DMS53 treated with DMSO at 0.1 percent for 48 hours (cell line): Measurements from ENCODE around the gene DYSF.
A peak's percentile ranks its signal among the peaks of the same experiment; 100 is the strongest.

Experiments
- DNase-seq: peaks from one replicate; lab custom pipeline; 2025; ENCODE audit not compliant: unreplicated experiment; lab: John Stamatoyannopoulos, UW

DYSF gene

DNA sequence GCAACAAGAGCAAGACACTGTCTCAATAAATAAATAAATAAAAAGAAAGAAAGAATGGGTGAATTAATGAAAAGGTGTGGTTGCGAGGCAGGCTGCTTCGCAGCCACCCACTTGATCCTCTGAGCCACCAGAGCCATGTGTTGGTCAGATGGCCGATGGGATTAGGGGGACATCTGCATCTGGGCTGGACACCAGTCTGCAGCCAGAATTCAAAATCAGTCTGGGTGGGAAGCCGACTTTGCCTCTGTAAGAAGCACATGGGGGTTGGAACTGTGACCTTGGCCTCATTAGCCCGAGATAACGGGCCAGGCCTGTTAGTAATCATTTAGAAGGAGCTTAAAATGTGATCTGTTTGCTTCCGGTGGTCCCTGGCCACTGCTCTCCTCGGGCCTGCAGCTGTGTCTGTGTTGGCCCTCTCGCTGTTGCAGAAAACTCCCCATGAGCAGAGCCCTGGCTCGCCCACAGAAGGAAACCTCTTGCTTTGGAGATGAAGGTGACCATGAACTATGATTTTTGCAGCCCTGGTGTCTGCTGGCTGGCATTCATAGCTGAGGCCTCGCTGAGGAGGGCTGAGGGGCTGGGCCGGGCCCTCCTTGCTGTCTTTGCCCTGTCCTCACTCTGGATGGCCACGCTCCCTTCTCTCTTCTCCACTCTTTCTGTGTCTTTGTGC lies 94.4 kb downstream of the DYSF start:
- no peak for DNase-seq

DNA sequence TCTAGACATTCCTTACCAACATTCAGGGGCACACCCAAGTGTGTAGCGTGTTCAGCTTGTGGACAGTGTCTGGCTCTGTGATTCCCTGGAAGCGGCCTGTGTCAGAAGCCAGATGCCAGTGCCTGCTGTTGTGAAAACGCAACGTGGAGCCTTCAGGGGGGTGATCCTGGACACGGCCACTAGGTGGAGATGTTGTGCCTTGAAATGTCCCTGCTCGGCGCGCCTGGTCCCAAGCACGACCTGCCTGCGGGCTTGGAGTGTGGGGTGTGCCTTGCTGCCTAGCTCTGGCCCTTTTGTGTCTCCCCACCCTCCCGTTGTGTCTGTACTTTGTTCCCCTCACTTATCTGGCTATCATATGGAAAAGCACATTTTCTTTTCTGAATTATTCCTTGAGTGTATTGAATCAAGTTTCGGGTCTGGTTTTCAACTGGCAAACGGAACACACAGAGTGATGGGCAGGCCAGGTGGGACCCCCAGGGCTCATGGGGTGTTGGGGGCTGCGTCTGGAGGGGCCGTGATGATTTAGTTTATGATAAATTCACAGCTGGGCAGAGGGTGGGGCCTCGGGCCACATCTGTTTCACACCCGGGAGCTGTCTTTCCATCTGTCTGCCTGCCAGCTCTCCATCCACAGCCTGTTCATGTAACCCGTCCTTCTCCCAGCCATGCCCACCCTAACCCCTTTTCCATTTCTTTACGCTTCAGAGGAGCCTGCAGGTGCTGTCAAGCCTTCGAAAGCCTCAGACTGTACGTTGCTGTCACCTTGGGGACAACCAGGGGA lies 95.5 kb downstream of the DYSF start:
- DNase-seq, result peak; percentile 8

DNA sequence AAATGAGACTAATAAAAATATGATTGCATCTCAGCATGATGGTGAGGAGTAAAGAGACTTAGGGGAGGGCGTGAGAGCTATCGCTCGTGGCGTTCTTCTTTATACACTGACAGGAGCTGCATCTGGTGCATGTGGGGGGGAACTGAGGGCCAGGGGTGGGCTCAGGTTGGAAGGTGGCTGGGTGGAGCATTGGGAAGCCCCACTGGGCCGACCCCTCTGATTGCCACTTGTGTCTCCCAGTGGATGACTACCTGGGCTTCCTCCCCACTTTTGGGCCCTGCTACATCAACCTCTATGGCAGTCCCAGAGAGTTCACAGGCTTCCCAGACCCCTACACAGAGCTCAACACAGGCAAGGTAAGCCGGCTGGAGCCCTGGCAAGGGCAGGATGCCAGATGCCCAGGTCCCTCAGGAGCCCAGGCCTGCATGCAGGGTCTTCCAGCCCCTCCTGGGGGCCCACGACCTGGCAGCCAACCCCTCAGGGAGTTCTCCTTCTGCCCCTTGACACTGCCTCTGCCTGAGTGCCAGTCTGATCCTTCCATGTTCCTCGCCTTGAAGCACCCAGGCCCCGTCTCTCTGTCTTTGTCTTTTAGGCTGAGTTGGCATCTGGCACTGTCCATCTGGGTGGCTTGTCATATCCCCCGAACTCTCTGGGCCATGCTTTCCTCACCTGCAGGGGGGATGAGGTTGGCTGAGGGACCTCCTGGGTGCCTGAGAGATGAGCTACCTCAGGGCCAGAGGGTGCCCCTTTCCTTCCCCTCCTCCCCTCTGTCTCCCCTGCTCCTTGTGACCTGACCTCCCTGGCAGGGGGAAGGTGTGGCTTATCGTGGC lies 97.7 kb downstream of the DYSF start:
- DNase-seq, result no peak

DNA sequence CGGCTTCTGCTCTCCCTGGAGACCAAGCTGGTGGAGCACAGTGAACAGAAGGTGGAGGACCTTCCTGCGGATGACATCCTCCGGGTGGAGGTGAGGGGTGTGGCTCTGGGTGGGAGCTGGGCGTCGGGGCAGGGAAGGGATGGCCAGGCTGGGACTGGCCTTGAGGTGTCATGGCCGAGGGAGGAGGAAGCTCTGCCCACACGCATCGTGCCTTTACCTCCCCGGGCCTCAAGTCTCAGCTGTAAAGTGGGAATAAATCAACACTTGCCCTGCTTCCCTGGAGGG lies 98.2 kb downstream of the DYSF start:
- DNase-seq, result no peak

DNA sequence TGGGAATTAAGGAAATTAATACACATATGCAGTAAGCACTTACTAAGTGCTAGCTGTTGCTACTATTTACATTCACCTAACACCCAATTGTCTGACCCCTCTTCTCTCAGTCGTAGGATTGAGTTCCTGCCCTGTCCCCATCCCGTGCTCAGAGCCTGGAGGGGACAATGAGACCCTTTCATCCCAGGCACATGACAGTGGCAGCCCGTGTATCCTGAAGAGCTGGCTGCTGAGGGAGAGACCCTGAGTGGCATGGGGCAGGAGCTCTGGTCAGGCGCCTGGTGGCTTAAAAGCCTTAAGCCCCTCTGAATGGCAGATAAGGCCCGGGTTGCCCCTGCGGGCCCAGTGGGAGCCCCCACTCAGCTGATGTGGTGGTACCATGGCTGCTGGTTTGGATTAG lies 99.0 kb downstream of the DYSF start:
- DNase-seq, result no peak

DNA sequence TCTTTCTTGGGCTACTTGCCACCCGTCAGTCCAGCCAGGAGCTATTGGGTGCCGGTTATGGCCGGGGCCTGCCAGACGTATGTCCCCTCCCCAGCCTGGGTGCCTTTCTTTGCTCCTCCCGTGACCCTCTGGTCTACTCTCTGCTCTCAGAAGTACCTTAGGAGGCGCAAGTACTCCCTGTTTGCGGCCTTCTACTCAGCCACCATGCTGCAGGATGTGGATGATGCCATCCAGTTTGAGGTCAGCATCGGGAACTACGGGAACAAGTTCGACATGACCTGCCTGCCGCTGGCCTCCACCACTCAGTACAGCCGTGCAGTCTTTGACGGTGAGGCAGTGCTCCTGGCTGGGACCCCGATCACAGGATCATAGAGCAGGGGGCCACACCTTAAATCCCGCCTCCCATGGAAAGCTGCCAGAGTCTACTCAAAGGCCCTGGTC lies 99.5 kb downstream of the DYSF start:
- DNase-seq, result no peak

DNA sequence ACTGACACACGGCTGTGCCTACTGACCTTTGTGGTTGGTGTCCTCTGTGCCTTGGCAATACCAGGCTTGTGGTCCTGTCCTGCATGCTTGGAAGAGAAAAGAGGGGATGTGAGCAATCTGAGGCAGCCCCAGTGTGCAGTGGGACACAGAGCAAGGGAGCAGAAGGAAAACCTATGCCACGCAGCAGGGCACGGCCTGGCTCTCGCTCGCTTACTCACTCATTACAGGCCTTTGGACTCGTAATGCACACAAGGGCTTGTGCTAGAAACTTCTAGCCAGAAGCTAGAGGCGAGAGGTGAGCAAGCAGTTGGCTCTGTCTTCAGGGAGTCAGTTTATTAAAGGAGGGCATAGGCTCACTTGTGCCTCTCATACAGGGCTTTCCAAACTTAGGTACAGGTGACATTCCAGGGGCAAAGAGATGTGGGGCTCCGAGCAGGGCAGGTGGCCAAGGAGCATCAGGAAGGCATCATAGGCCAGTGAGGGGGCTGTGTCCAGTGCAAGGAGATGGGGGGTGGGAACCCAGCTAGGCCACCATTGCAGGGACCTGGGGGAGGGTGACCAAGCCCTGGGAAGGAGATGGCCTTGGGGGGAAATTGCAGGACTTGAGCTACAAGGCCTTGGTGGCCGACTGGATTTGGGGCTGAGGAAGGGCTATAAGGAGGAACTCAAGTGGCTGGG lies 100.8 kb downstream of the DYSF start:
- DNase-seq, result no peak

DNA sequence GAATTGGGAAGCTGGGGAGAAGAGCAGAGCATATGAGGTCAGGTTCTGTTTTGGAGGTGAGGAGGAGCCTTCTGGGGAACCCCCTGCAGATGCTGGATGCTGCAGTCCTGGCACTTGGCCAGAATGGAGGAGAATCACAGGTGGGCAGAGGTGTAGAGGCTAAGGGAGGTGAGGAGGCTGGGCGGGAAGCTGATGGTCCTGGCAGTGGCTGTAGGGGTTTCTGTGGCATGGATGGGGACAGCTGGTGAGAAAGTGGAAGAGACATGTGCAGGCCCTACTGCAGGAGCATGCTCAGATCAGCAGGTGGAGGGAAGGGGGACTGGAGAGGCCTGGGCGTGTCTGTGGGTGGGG lies 101.3 kb downstream of the DYSF start:
- DNase-seq, result no peak

DNA sequence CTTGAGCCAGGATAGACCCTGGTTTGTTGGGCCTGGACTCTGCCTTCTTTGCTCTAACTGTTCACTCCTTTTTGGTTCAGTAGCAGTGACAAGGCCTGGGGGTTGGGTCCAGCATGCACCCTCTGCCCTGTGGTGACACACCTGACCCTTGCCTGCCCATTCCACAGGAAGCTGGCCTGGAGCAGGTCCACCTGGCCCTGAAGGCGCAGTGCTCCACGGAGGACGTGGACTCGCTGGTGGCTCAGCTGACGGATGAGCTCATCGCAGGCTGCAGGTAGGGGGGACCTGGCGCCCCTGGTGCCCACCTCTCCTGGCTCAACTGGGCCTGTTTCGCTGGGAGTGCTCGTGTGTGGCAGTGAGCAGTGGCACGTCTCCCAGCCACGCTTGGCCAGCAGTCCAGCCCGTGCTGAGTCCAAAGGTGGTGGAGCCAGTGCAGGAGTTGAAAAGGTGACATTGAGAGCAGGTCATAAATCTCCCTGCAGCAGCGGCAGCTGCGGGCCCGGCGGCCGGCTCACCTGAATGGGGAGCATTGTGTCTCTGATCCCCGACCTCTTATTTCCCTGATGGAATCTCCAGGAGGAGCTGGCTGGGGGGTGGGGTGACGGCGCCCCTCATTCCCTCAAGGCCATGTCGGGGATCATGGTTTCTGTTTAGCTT lies 102.6 kb downstream of the DYSF start:
- DNase-seq, result no peak

DNA sequence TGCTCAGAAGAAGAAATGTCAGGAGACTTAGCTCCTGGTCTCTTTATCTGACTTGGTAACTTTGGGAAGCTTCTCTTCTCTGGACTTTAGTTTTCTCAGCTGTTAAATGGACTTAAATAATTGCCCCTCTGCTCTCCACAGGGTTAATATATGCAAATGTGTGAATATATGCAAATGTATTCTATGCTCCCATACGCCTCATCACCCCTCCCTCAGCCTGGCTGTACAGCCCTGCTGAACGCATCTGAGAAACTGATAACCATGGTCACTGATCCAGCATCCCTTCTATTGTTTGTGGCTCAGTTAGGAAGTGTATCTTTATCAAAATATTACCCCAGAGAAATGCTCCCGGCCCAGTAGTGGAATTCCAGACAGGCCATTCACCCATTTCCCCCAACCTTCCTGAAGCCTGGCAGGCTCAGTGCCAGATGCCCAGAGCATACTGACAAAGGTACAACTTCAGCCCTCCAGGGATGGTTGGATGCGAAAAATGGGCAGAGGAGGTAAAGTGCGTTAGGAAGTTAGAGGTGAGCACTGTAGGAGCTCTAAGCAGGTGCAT lies 103.4 kb downstream of the DYSF start:
- no peak for DNase-seq

DNA sequence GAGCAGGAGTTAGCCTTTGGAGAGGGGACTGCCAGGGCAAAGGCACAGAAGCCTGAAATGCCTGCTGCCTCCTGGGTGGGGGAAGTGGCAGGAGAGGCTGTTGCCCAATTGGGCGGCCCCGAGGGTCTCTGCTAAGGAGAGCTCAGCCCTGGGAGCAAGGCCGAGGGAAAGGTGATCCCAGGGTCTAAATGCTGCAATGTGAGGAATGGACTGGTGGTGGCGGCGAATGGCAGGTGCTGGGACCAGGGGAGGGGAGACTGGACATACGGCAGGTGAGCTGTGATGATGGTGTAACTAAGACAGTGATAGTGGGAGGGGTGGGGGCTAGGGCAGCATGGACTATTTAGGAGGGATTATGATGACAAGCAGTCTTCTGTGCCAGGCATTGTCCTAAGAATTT lies 104.0 kb downstream of the DYSF start:
- no peak for DNase-seq

DNA sequence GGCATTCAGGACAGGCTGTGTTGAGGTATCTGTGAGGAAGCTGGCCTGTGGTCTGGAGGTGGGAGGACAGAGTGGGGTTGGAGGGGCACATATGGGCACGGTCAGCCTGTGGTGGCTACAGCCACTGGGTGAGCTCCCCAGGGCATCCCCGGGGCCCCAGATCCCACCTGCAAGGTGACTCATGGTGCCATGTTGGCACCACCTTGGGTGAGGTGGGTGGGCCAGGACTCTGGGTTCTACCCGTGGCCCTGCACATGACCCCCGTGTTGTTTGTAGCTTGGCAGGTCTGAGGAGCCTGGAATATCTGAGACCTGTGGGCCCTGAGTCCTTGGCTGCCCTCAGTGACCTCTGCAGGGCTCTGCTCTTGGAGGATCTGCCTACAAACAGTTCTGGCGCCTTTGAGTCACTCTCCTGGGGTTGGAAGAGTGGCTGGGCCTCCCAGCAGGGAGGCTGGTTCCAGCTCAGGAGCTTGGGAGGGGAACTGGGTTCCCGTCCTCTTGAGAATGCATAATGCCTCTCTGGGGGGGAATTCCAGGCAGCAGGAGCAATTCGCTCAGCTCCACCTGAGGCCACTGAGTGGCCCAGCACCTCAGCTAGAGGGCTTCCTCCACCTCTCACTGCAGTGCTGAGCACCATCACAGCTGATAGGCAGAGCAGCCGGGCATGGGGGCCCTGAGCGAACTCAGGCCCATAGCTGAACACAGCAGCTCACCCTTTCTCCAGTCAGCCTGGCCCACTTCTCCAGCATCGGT lies 105.1 kb downstream of the DYSF start:
- no peak for DNase-seq

DNA sequence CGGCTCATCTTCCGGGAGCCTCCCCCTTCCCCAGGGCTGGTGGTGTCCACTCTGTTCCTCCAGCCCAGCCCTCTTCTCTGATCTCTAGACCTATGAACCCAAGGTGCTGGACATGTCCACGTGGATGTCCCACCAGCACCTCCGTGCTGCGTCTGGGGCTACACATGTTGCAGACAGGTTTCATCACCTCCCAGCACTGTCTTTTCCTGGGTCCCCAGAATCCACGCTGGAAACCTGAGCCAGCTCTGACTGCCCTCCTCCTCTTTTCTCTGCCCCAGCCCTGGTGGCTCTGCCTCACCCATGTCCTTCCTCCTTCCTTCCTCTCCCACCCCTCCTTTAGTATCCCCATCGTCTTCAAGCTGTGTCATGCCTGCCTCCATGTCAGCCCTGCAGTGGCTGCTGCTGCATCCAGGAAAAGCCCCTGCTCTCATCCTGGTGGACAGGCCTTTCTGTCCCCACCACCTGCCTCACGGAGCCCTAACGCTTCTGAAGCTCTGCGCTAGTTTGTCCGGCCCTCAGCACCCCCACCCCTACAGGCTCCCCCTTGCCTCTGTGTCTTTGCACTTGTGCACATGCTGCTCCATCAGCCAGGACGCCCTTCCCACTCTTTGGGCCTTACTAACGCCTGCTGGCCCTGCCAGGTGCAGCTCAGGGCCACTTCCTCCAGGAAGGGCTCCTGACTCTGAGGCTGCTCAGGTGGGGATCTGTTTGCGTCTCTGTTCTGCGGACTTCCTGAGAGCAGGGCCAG lies 105.9 kb downstream of the DYSF start:
- DNase-seq, result no peak

DNA sequence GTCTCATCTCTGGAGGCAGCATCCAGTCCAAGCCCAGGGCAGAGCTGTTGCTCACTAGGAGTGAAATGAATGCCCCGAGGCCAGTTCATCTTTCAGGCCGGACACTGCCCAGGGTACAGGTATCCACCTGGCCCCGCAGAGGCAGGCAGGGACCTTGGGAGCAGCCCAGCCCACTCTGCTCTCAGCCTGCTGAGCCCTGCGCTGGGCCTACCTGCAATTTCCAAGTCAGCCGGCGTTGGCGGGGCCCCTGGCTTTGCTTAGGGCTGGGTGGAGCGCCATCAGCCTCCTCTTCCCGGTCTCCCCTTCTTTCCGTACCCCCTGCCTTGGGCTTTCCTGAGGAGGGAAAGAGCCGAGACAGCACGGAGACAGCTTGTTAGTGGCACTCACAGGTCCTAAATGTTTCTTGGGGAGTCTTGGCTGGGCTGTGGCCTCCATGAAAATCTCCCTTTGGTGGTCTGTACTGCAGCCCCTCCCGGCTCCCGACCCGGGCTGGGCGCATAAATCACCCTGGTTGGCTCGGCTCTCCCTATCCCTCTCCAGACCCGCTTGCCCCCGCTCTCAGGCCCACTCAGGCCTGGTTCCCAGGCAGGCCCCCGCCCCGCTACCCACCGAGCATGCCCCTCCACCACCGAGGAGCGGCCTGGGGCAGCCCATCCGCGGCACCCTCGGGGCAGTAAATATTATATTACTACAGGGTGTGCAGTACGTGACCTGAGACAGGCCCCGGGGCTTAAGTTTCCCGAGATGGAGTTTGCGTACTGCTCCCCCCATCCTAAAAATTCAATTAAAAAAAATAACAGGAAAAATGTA lies 106.7 kb downstream of the DYSF start:
- DNase-seq, result no peak

DNA sequence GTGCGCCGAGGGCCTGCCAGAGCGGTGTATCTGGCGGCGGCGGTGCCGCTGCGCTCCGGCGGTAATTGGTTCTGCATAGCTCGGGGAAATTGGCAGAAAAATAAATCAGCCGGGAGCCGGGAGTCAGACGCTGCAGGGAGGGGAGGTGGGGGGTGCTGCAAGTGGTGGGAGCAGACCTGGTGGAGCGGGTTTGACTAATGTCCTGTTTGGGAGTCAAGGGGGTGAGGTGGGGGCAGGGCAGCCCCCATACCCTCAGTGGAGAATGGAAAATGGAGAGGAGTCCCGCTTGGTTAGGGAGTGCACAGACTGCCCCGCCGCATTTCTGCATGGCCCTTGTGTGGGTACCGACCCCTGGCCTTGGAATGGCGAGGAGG lies 107.3 kb downstream of the DYSF start:
- DNase-seq, result no peak

DNA sequence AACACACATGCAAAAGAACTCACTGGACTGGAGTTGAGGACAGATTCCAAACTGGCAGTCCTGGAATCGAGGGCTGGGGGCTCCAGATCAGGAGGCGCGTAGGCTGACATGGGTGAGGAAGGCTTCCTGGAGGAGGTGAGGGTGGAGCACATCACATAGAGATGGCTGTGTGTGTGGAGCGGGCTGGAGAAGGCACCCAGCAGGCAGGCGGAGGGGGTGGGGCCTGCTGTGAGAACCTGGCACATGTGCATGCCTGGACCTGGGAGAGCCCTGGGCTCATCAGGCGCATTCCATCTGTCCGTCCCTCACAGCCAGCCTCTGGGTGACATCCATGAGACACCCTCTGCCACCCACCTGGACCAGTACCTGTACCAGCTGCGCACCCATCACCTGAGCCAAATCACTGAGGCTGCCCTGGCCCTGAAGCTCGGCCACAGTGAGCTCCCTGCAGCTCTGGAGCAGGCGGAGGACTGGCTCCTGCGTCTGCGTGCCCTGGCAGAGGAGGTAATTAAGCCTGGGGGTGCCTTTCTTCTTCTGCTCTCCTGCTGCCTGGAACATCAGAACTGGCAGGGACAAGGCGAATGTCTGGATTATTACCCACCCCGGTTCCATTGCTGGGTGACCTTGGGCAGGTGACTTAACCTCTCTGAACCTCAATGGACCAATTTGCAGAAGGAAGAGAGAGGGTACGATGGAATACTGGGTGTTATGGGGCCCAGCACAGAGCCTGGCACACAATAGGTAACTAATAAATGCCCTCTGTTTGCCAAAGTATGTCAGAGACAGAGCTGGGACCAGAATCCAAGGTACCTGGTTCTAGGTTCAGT lies 108.3 kb downstream of the DYSF start:
- no peak for DNase-seq

DNA sequence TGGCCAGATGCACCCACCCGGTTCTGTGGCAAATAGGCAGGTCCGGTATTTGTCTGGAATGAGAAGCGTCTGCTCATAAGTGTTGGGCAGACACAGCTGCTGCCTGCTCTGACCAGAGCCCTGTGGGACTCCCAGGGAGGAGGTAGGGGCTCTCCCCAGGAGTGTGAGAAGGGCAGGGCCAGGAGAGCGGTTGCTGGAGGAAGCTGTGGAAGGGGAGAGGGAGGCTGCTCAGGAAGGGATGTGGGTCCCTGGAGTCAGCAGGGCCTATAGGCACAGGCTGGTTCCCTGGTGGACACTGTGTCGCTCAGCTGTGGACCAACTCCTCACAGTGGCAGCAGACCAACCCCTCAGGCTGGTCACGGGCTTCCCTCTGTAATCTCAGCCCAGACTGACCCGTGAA lies 109.2 kb downstream of the DYSF start:
- DNase-seq, result no peak

DNA sequence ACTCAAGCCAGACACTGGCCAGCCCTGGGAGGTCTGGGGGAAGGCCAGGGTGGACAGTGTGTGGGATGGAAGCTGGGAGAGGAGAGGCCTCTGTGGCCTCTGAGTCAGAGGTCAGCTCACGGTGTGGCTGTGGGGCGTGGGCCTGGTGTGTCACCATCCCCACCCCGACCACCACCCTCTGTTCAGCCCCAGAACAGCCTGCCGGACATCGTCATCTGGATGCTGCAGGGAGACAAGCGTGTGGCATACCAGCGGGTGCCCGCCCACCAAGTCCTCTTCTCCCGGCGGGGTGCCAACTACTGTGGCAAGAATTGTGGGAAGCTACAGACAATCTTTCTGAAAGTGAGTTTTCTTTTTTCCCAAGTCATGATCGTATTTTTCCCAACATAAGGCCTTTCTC lies 110.5 kb downstream of the DYSF start:
- DNase-seq, result no peak
